GM12874 (cell line): Measurements from ENCODE around the gene KCNH4.

ENCODE experiments used
- CTCF ChIP-seq: IDR thresholded peaks from 2 replicates; pipeline ENCODE4 v1.5.1; 2011; ENCODE audit warnings: low read depth, mild to moderate bottlenecking, control low read depth, low read length, moderate library complexity; ENCODE audit not compliant: insufficient read depth

The KCNH4 gene

GRCh38 chr17:42116705-42117396 lies 64.1 kb downstream of the KCNH4 start:
- TF ChIP-seq CTCF = peak; percentile 82

- no peak for TF ChIP-seq CTCF
Observed at GRCh38 chr17:42114118-42114517, 66.8 kb downstream of the KCNH4 start.

- TF ChIP-seq CTCF = no peak
Observed at GRCh38 chr17:42113293-42114069, 67.5 kb downstream of the KCNH4 start.

- no peak for TF ChIP-seq CTCF
Observed at GRCh38 chr17:42112552-42113176, 68.3 kb downstream of the KCNH4 start, which contains the start of gene DHX58. TSS of gene DHX58 (minus strand) at chr17:42112714. CDS start at chr17:42111892, 822 bp downstream.

GRCh38 chr17:42111871-42112551 lies 68.9 kb downstream of the KCNH4 start:
- TF ChIP-seq CTCF = no peak

GRCh38 chr17:42111265-42111636 lies 69.7 kb downstream of the KCNH4 start:
- no peak for TF ChIP-seq CTCF
